Measurements from ENCODE around the gene GPR158.

The GPR158 gene

GRCh38 chr10:25467881-25468280, 293.1 kb downstream of the GPR158 start:
- H3K4me2 ChIP-seq (ENCODE audit: insufficient read depth, low read length): no peak overlapping the region
- TF ChIP-seq EZH2 (IDR thresholded peaks at IDR 0.05; ENCODE audit: borderline replicate concordance, low read depth, low read length, severe bottlenecking) (no peak), CTCF (IDR thresholded peaks at IDR 0.05; ENCODE audit: borderline replicate concordance, extremely low read depth, low read length, poor library complexity, severe bottlenecking) (no peak)
- no peak overlapping the region for H3K9ac ChIP-seq (ENCODE audit: low read depth, low read length)
- H2AFZ ChIP-seq (ENCODE audit: low read depth, low read length): no peak overlapping the region
- ATAC-seq (ENCODE audit: insufficient read depth, low read depth): no peak
- H3K4me1 ChIP-seq (ENCODE audit: insufficient read depth, low read length): peaks cover 7% of the 10 kb centered on the region; the same call in 1 of the 2 replicates
- H3K27me3 ChIP-seq (ENCODE audit: insufficient read depth, low read length, poor library complexity): no peaks in the 10 kb centered on the region
- no peak overlapping the region for H3K4me3 ChIP-seq (ENCODE audit: low read depth in 1 of 2, low read length in 2 of 2)
- no peak for DNase-seq
- no peaks in the 10 kb centered on the region for H3K9me3 ChIP-seq (ENCODE audit: insufficient read depth, low read length, severe bottlenecking)
- H3K79me2 ChIP-seq (ENCODE audit: insufficient read depth, low read length): no peaks in the 10 kb centered on the region
- no peaks in the 10 kb centered on the region for H4K20me1 ChIP-seq (ENCODE audit: insufficient read depth, low read length)
- no peaks in the 10 kb centered on the region for H3K36me3 ChIP-seq (ENCODE audit: insufficient read depth, low read length)
- no peak overlapping the region for H3K27ac ChIP-seq (ENCODE audit: low read length)

- Histone ChIP-seq H3K36me3 (ENCODE audit: insufficient read depth, low read length) (no peaks in the 10 kb centered on the region), H4K20me1 (ENCODE audit: insufficient read depth, low read length) (no peaks in the 10 kb centered on the region), H3K4me1 (ENCODE audit: insufficient read depth, low read length) (no peaks in the 10 kb centered on the region), H3K9ac (ENCODE audit: low read depth, low read length) (no peak overlapping the region), H3K27ac (ENCODE audit: low read length) (no peak overlapping the region), H3K9me3 (ENCODE audit: insufficient read depth, low read length, severe bottlenecking) (no peaks in the 10 kb centered on the region), H3K79me2 (ENCODE audit: insufficient read depth, low read length) (no peaks in the 10 kb centered on the region), H3K4me3 (ENCODE audit: low read depth in 1 of 2, low read length in 2 of 2) (no peak overlapping the region), H3K4me2 (ENCODE audit: insufficient read depth, low read length) (no peak overlapping the region), H3K27me3 (ENCODE audit: insufficient read depth, low read length, poor library complexity) (peaks cover 1% of the 10 kb centered on the region), H2AFZ (ENCODE audit: low read depth, low read length) (no peak overlapping the region)
- TF ChIP-seq EZH2 (IDR thresholded peaks at IDR 0.05; ENCODE audit: borderline replicate concordance, low read depth, low read length, severe bottlenecking): no peak
- DNase-seq (no peak), ATAC-seq (ENCODE audit: insufficient read depth, low read depth) (no peak)
Observed at GRCh38 chr10:25481467-25481866, 306.7 kb downstream of the GPR158 start.

GRCh38 chr10:25483999-25484398, 309.2 kb downstream of the GPR158 start:
- H2AFZ ChIP-seq (ENCODE audit: low read depth, low read length): no peak overlapping the region
- DNase-seq (no peak), ATAC-seq (ENCODE audit: insufficient read depth, low read depth) (no peak)
- H3K79me2 ChIP-seq (ENCODE audit: insufficient read depth, low read length): no peaks in the 10 kb centered on the region
- no peak overlapping the region for H3K4me2 ChIP-seq (ENCODE audit: insufficient read depth, low read length)
- no peaks in the 10 kb centered on the region for H3K27me3 ChIP-seq (ENCODE audit: insufficient read depth, low read length, poor library complexity)
- H3K36me3 ChIP-seq (ENCODE audit: insufficient read depth, low read length): no peaks in the 10 kb centered on the region
- H3K9me3 ChIP-seq (ENCODE audit: insufficient read depth, low read length, severe bottlenecking): no peaks in the 10 kb centered on the region
- no peaks in the 10 kb centered on the region for H4K20me1 ChIP-seq (ENCODE audit: insufficient read depth, low read length)
- H3K4me1 ChIP-seq (ENCODE audit: insufficient read depth, low read length): no peaks in the 10 kb centered on the region
- no peak overlapping the region for H3K4me3 ChIP-seq (ENCODE audit: low read depth in 1 of 2, low read length in 2 of 2)
- H3K27ac ChIP-seq (ENCODE audit: low read length): no peak overlapping the region
- TF ChIP-seq EZH2 (IDR thresholded peaks at IDR 0.05; ENCODE audit: borderline replicate concordance, low read depth, low read length, severe bottlenecking) (no peak), CTCF (IDR thresholded peaks at IDR 0.05; ENCODE audit: borderline replicate concordance, extremely low read depth, low read length, poor library complexity, severe bottlenecking) (no peak)
- no peak overlapping the region for H3K9ac ChIP-seq (ENCODE audit: low read depth, low read length)

- Histone ChIP-seq H2AFZ (ENCODE audit: low read depth, low read length) (no peak overlapping the region), H3K79me2 (ENCODE audit: insufficient read depth, low read length) (no peaks in the 10 kb centered on the region), H3K4me3 (ENCODE audit: low read depth in 1 of 2, low read length in 2 of 2) (no peak overlapping the region), H3K27me3 (ENCODE audit: insufficient read depth, low read length, poor library complexity) (peaks cover under 1% of the 10 kb centered on the region), H3K9me3 (ENCODE audit: insufficient read depth, low read length, severe bottlenecking) (no peaks in the 10 kb centered on the region), H3K9ac (ENCODE audit: low read depth, low read length) (no peak overlapping the region), H3K4me1 (ENCODE audit: insufficient read depth, low read length) (no peaks in the 10 kb centered on the region), H3K4me2 (ENCODE audit: insufficient read depth, low read length) (no peak overlapping the region), H3K36me3 (ENCODE audit: insufficient read depth, low read length) (no peaks in the 10 kb centered on the region), H4K20me1 (ENCODE audit: insufficient read depth, low read length) (no peaks in the 10 kb centered on the region), H3K27ac (ENCODE audit: low read length) (no peak overlapping the region)
- TF ChIP-seq CTCF (IDR thresholded peaks at IDR 0.05; ENCODE audit: borderline replicate concordance, extremely low read depth, low read length, poor library complexity, severe bottlenecking) (no peak), EZH2 (IDR thresholded peaks at IDR 0.05; ENCODE audit: borderline replicate concordance, low read depth, low read length, severe bottlenecking) (no peak)
- DNase-seq (no peak), ATAC-seq (ENCODE audit: insufficient read depth, low read depth) (no peak)
Observed at GRCh38 chr10:25487266-25487665, 312.5 kb downstream of the GPR158 start.
